Fibroblast of villous mesenchyme (primary cell): ENCODE measurements around the gene RBMS3. TPM values are rescaled to one million over a fixed set of nuclear protein-coding genes. Genes with fewer than 3 reads are reported as not detected.
A peak's percentile ranks its signal among the peaks of the same experiment; 100 is the strongest.

Experiments used
- DNase-seq: peaks from one replicate; pipeline ENCODE4 v3.0.0-alpha.2; 2010; ENCODE audit warnings: low read depth
- H3K4me3 ChIP-seq: 2 replicates; pipeline ENCODE4 v1.5.1; 2011; ENCODE audit warnings: low read depth, mild to moderate bottlenecking, low read length
- CTCF ChIP-seq: IDR thresholded peaks from 2 replicates; pipeline ENCODE4 v1.5.1; 2012; ENCODE audit warnings: low read depth, mild to moderate bottlenecking, low read length; ENCODE audit not compliant: insufficient read depth
- total RNA-seq: library from RNA; depleted of rRNA; stranded (reverse); fragments of >200 nt; gene quantifications from 2 replicates; pipeline ENCODE4 v1.2.3, GENCODE V29; 2012

The RBMS3 gene
- total RNA-seq, 1 donor = 85.9 TPM

- H3K4me3 ChIP-seq = no peak overlapping the region
- no peak for TF ChIP-seq CTCF
- DNase-seq = peak; percentile 58
Measured at GRCh38 chr3:29972320-29972993, 691.6 kb downstream of the RBMS3 start.

- DNase-seq = no peak
- TF ChIP-seq CTCF = no peak
- H3K4me3 ChIP-seq = no peak overlapping the region
Measured at GRCh38 chr3:29973763-29974162, 692.9 kb downstream of the RBMS3 start.

GRCh38 chr3:29976871-29977270, 696.0 kb downstream of the RBMS3 start:
- no peak for TF ChIP-seq CTCF

GRCh38 chr3:29977360-29977759, 696.5 kb downstream of the RBMS3 start:
- no peak for TF ChIP-seq CTCF
- peak; percentile 4 for DNase-seq
- no peak overlapping the region for H3K4me3 ChIP-seq

More at GRCh38 chr3:29976871-29977270, 696.0 kb downstream of the RBMS3 start:
- no peak overlapping the region for H3K4me3 ChIP-seq
- DNase-seq = no peak

- TF ChIP-seq CTCF = no peak
- DNase-seq = no peak
- H3K4me3 ChIP-seq = no peak overlapping the region
Measured at GRCh38 chr3:29978036-29978435, 697.2 kb downstream of the RBMS3 start.

GRCh38 chr3:29991198-29991597, 710.3 kb downstream of the RBMS3 start:
- H3K4me3 ChIP-seq = no peak overlapping the region
- TF ChIP-seq CTCF = no peak
- DNase-seq = no peak

GRCh38 chr3:30002797-30003196, 721.9 kb downstream of the RBMS3 start:
- H3K4me3 ChIP-seq = no peak overlapping the region
- no peak for TF ChIP-seq CTCF
- peak; percentile 7 for DNase-seq
